NOMO-1 treated with DMSO at 0.1 percent for 48 hours (cell line): ENCODE results near the gene KRTAP22-1.

Experiments
- DNase-seq: peaks from one replicate; lab custom pipeline; 2025; ENCODE audit not compliant: unreplicated experiment; lab: John Stamatoyannopoulos, UW

Gene KRTAP22-1

DNA sequence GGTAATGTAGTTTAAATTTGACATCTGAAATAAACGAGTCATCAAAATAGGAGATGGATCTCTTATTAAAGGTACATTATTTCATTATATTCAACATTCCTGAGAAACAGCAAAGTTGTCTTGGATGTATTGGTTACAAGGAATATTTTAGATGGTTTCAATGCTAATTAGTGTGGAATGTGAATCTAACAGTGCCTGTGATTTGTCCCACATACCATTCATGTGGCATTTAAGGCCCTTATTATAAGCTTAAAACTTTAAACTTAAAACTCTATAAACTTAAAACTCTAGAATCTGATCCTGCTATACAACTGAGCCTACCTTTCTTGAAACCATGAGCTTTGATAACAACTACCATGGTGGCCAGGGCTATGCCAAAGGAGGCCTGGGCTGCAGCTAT, at the start of gene KRTAP22-1:
TSS of gene KRTAP22-1 (plus strand) at position 301 of the 400 bp plus-strand sequence.
- DNase-seq = no peak

DNA sequence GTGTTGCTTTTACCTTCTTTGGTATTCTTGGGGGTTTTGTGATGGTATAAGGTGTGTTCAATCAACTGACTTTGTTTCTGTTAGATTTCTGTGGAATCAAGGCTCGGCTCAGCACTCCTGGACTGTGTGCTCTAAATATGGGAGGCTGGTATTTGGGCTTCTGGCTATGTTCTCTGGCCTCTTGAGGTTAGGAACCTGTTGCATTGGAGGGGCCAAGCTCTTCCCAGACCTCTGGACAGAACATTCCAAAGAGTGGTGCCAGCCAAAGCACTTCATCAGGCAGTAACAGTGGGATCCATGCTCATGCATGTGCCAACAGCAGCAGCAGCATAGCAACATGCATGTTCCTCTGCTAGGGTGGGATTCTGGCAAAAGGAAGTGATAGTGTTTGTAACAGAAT, 48.1 kb upstream of the KRTAP22-1 start:
- no peak for DNase-seq

GRCh38 chr21:30555095-30555494, 45.8 kb upstream of the KRTAP22-1 start:
- no peak for DNase-seq

GRCh38 chr21:30561264-30561895, 39.5 kb upstream of the KRTAP22-1 start, which contains the start of gene KRTAP19-7:
Gene KRTAP19-7 (minus strand): TSS chr21:30561314. CDS start chr21:30561289, 25 bp downstream.
- DNase-seq = no peak

DNA sequence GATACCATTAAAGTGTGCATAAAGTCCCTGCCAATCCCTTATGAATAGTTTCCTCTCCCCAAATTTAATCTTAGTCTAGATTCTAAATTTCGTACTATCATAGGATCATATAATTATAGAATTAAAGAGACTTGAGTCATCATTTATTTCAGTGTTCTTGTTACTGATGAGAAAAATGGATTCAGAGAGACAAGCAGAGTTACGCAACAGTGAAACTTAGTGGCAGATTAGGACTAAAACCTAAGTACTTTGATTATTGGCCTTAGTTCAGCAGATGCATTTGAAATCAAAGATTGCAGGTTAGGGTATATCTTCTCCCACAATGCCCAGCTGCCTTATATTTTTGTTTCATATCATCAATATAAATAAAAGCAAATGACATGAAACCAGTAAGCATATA, 38.9 kb upstream of the KRTAP22-1 start:
- DNase-seq = no peak

DNA sequence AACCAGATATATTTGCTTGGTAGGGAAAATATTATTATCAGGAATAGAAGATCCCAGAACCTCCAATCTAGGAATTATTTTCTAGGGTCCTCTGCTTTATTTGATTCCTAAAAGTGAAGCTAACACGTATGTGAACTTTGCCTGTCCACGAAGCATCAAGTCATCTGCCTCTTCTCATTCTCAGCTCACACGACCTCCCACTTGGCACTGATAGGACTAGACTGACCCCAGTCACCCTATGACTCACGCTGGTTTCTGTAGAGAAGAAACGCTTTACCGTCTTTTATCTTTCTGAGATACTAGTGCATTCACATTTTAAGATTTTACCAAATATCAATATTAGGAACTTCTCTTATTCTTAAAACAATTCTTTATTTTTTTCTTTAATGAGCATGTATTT, 37.8 kb upstream of the KRTAP22-1 start:
- DNase-seq = no peak

DNA sequence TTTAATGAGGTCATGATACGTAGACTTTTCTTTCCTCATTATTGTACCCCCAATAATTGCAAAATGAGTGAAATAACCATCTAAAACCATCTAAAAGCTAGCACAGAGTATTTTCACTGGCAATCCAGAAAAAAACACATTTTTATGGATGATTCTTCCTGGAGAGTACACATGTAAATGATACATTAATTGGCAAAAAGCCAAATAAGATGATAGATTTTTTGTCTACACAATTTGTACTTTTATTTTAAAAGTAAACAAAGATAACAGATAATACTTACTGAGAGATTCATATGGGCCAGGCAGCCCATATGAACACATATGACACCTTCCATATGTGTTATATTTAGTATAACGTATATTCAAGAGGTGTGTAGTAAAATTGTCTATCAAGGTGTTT, 37.3 kb upstream of the KRTAP22-1 start:
- DNase-seq = no peak

- no peak for DNase-seq
Observed at GRCh38 chr21:30567617-30568016, 33.3 kb upstream of the KRTAP22-1 start.

GRCh38 chr21:30577766-30578165, 23.1 kb upstream of the KRTAP22-1 start:
- DNase-seq = no peak

GRCh38 chr21:30579346-30579745, 21.5 kb upstream of the KRTAP22-1 start:
- no peak for DNase-seq

DNA sequence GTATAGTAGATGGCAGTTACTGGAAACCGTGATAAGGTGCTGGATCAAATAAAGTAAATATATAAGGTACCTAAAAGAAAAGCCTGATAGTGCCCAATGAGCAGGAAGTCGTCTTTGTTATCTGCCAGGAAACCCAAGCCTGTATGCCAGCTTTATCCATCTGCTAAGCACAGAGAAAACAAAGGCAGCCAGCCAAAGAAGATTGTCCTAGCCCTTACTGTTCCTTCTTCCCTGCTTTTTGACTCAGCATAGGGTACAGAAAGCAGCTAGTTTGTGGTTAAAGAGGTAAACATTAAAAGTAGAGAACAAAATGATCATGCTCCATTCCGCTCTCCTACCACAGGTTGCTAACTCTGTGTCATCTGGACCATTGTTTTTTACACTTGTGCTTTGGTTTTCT, 20.8 kb upstream of the KRTAP22-1 start:
- DNase-seq = no peak

GRCh38 chr21:30582870-30583269, 18.0 kb upstream of the KRTAP22-1 start:
- no peak for DNase-seq

DNA sequence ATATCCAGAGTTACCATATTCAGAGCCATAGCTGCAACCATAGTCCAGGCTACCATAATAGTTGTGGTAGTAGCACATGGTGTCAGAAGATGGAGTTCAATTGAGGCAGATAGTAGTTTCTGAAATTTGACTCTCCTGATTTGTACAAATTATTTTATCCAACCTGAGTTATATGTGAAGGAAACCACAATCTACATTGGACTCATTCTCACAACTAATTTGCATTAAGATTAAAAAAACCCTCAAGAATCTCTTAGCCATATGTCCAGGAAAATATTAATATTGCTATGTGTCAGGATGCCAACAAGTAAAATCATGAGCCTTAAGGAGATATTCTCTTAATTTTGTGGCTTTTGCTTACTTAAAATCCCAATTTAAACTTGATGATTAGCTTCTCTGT, 10.6 kb upstream of the KRTAP22-1 start, which contains the start of gene KRTAP22-2:
TSS of gene KRTAP22-2 (minus strand) at position 101 of the 400 bp plus-strand sequence.
- no peak for DNase-seq

- DNase-seq = no peak
Observed at GRCh38 chr21:30592140-30592539, 8.7 kb upstream of the KRTAP22-1 start, which contains the start of gene KRTAP6-3. Gene KRTAP6-3 (plus strand): TSS chr21:30592440. CDS start chr21:30592446, 6 bp downstream.

- DNase-seq = no peak
Observed at GRCh38 chr21:30598802-30599201, 2.1 kb upstream of the KRTAP22-1 start, which contains the start of gene KRTAP6-2. Gene KRTAP6-2 (minus strand): TSS chr21:30598902. CDS start chr21:30598874, 28 bp downstream.

DNA sequence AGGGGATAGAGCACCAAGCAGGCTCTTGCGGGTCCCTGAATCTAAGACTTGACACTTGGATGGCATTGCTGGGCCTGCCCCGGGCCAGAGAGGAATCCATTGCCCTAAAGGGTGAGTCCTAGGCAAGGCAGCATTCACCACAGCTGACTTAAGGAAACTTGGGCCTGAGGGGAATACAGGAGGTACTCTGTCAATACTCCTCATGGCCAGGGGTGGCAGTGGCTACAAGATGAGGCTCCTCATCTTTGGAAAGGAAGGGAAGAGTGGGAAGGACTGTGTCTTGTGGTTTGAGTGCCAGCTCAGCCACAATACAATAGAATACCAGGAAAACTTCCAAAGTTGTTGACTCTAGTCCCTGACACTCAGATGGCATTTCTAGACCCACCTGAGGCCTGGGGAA, 5.1 kb downstream of the KRTAP22-1 start:
- no peak for DNase-seq

DNA sequence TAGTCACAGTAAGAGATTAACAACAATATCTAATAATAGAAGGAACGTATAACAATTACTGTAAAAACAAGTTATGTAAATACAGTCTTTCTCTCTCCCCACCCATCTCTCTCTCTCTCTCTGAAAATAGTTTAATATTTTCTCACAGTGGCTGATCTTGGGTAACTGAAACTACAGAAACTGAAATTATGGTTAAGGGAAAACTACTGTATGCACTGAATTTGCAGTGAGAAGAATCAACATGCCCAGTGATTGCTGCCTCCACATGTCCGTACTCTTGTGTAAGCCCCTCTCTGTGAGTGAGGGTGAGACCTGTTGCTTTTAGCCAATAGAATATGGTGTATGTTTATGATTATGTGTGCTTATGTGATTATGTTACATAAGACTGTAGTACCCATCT, 11.2 kb downstream of the KRTAP22-1 start:
- no peak for DNase-seq

DNA sequence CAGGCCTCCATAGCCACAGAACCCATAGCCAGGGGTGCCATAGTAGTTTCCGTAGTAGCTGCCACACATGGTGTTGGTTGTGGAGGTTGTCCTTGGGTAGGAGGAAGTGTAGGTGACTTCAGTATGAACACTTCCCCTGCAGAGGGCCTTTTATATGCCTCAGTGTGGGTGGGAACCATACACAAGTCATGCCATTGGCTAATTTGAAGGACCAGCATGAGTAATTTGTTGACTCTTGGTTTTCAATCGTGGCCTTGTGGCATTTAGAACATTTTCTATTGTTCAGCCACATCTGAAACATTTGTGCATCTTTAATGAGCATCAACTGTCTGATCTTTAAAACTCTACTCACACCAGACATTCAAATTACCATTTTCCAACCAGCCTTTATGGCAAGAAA, 12.9 kb downstream of the KRTAP22-1 start, which contains the start of gene KRTAP6-1:
TSS of gene KRTAP6-1 (minus strand) at position 95 of the 400 bp plus-strand sequence. CDS start at position 69, 26 bp downstream.
- no peak for DNase-seq

GRCh38 chr21:30615199-30615598, 14.3 kb downstream of the KRTAP22-1 start:
- DNase-seq = no peak

- no peak for DNase-seq
Observed at GRCh38 chr21:30616125-30616524, 15.2 kb downstream of the KRTAP22-1 start, which contains the start of gene KRTAP20-1. Gene KRTAP20-1 (plus strand): TSS chr21:30616425. CDS start chr21:30616455, 30 bp downstream.

DNA sequence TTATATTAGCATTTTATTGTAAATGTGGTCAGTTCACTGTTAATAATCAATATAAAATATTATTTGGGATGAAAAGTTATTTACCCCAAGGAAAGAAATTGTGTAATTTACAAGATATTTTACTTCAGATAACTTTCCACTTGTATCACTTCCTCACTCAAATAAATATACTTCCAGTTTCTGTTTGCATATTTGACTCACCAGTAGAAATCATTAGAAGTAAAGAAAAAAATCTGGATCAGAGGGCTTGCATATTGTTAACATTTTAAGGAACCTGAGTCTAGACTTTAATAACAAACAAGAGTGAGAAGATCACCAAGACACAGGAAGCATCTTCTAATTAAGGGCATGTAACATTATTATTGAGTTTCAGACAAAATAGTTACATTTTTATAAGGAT, 19.2 kb downstream of the KRTAP22-1 start:
- no peak for DNase-seq

- no peak for DNase-seq
Observed at GRCh38 chr21:30620522-30620921, 19.6 kb downstream of the KRTAP22-1 start, which contains the start of gene KRTAP20-4. Gene KRTAP20-4 (plus strand): TSS chr21:30620627.

GRCh38 chr21:30623362-30623761, 22.5 kb downstream of the KRTAP22-1 start:
- no peak for DNase-seq
